ENCODE results near the gene ZNF844.
"Not testable (repeated sequence)": the region's sequence is repeated elsewhere in the genome, so short reads cannot be mapped to it uniquely, and the experiment has no call there.

ZNF844 gene

GRCh38 chr19:12075538-12076139 lies 11.1 kb downstream of the ZNF844 start:
- DNase-seq (ENCODE audit: low read depth): no peak
- no peak for TF ChIP-seq CTCF (conservative IDR thresholded peaks at IDR 0.05; ENCODE audit: control insufficient read depth, insufficient read depth, low read depth, low read length)
- no peak overlapping the region for H3K4me3 ChIP-seq (ENCODE audit: control insufficient read depth, low read depth, low read length)

GRCh38 chr19:12076331-12076730 lies 11.8 kb downstream of the ZNF844 start:
- not testable (repeated sequence) for H3K4me3 ChIP-seq (ENCODE audit: control insufficient read depth, low read depth, low read length); DNase-seq (ENCODE audit: low read depth)

GRCh38 chr19:12077375-12077774 lies 12.8 kb downstream of the ZNF844 start:
- no peak for TF ChIP-seq CTCF (conservative IDR thresholded peaks at IDR 0.05; ENCODE audit: control insufficient read depth, insufficient read depth, low read depth, low read length)
- DNase-seq (ENCODE audit: low read depth): no peak
- H3K4me3 ChIP-seq (ENCODE audit: control insufficient read depth, low read depth, low read length): no peak overlapping the region

GRCh38 chr19:12083336-12083735 lies 18.8 kb downstream of the ZNF844 start:
- H3K4me3 ChIP-seq (ENCODE audit: control insufficient read depth, low read depth, low read length); DNase-seq (ENCODE audit: low read depth): not testable (repeated sequence)

- no peak for DNase-seq (ENCODE audit: low read depth)
Observed at GRCh38 chr19:12085074-12085818, 20.7 kb downstream of the ZNF844 start.

GRCh38 chr19:12090807-12091206 lies 26.3 kb downstream of the ZNF844 start:
- peak; percentile 66 for DNase-seq (ENCODE audit: low read depth)

More at GRCh38 chr19:12085074-12085818, 20.7 kb downstream of the ZNF844 start:
- no peak for TF ChIP-seq CTCF (conservative IDR thresholded peaks at IDR 0.05; ENCODE audit: control insufficient read depth, insufficient read depth, low read depth, low read length)
- H3K4me3 ChIP-seq (ENCODE audit: control insufficient read depth, low read depth, low read length): no peak overlapping the region

GRCh38 chr19:12092065-12092867 lies 27.7 kb downstream of the ZNF844 start:
- TF ChIP-seq CTCF (conservative IDR thresholded peaks at IDR 0.05; ENCODE audit: control insufficient read depth, insufficient read depth, low read depth, low read length): no peak
- peak; percentile 85 for DNase-seq (ENCODE audit: low read depth)
- peak overlapping the region; percentile 77 for H3K4me3 ChIP-seq (ENCODE audit: control insufficient read depth, low read depth, low read length)

More at GRCh38 chr19:12090807-12091206, 26.3 kb downstream of the ZNF844 start:
- TF ChIP-seq CTCF (conservative IDR thresholded peaks at IDR 0.05; ENCODE audit: control insufficient read depth, insufficient read depth, low read depth, low read length): peak; percentile 63
- H3K4me3 ChIP-seq (ENCODE audit: control insufficient read depth, low read depth, low read length): no peak overlapping the region
